Measurements from ENCODE around the gene NCOA1. TPM values are rescaled to one million over a fixed set of nuclear protein-coding genes. Genes with fewer than 3 reads are reported as not detected.
A peak's percentile ranks its signal among the peaks of the same experiment; 100 is the strongest.

The NCOA1 gene
- total and polyA plus RNA-seq, 5 experiments from 2014 or later, result 13.0 to 44.8 (median 27.2) TPM

GRCh38 chr2:24638568-24638967 is 147.5 kb downstream of the NCOA1 start:
- Mint-ChIP-seq H3K9me3 (peaks cover 0 to 8% (median 0%) of the 10 kb centered on the region in 9 donors), H3K4me1 (peaks cover 9 to 33% (median 16%) of the 10 kb centered on the region in 4 donors), H3K27ac (no peak overlapping the region), H3K36me3 (peaks cover 0 to 9% (median 6%) of the 10 kb centered on the region in 3 donors), H3K4me3 (no peak overlapping the region), H3K27me3 (no peaks in the 10 kb centered on the region)
- POLR2A ChIA-PET, result no interaction called here
- no peak for ATAC-seq
- DNase-seq, result no peak

- no peak for ATAC-seq
- H3K4me3 Mint-ChIP-seq, result no peak overlapping the region
- H3K36me3 Mint-ChIP-seq, result peaks cover 0 to 26% (median 20%) of the 10 kb centered on the region in 3 donors
- no peak for DNase-seq
- peaks cover 8 to 27% (median 15%) of the 10 kb centered on the region in 4 donors for H3K4me1 Mint-ChIP-seq
- POLR2A ChIA-PET, result no interaction called here
- H3K27me3 Mint-ChIP-seq, result no peaks in the 10 kb centered on the region
- peaks cover 0 to 8% (median 0%) of the 10 kb centered on the region in 9 donors for H3K9me3 Mint-ChIP-seq
- H3K27ac Mint-ChIP-seq, result no peak overlapping the region
Measured at GRCh38 chr2:24642351-24642750, 151.3 kb downstream of the NCOA1 start.

- POLR2A ChIA-PET, result no interaction called here
- Mint-ChIP-seq H3K4me3 (peak overlapping the region in 1 of 10 donors; percentile 22), H3K9me3 (peaks cover 0 to 7% (median 0%) of the 10 kb centered on the region in 9 donors), H3K27ac (no peak overlapping the region), H3K27me3 (no peaks in the 10 kb centered on the region), H3K4me1 (peaks cover 8 to 25% (median 14%) of the 10 kb centered on the region in 4 donors), H3K36me3 (peaks cover 0 to 23% (median 15%) of the 10 kb centered on the region in 3 donors)
- DNase-seq (no peak), ATAC-seq (no peak)
Measured at GRCh38 chr2:24643051-24643450, 152.0 kb downstream of the NCOA1 start.

- Mint-ChIP-seq H3K27me3 (no peaks in the 10 kb centered on the region), H3K36me3 (peaks cover 0 to 28% (median 18%) of the 10 kb centered on the region in 3 donors), H3K9me3 (no peaks in the 10 kb centered on the region), H3K4me1 (peaks cover 4 to 17% (median 10%) of the 10 kb centered on the region in 4 donors), H3K4me3 (no peak overlapping the region), H3K27ac (no peak overlapping the region)
- POLR2A ChIA-PET, result no interaction called here
- DNase-seq (no peak), ATAC-seq (no peak)
Measured at GRCh38 chr2:24644032-24644431, 153.0 kb downstream of the NCOA1 start.

- H3K27ac Mint-ChIP-seq, result no peak overlapping the region
- POLR2A ChIA-PET, result no interaction called here
- ATAC-seq (no peak), DNase-seq (no peak)
- H3K9me3 Mint-ChIP-seq, result no peaks in the 10 kb centered on the region
- H3K4me1 Mint-ChIP-seq, result peaks cover 5 to 27% (median 8%) of the 10 kb centered on the region in 4 donors
- H3K4me3 Mint-ChIP-seq, result no peak overlapping the region
- H3K36me3 Mint-ChIP-seq, result peaks cover 0 to 19% (median 15%) of the 10 kb centered on the region in 3 donors
- no peaks in the 10 kb centered on the region for H3K27me3 Mint-ChIP-seq
Measured at GRCh38 chr2:24650997-24651642, 160.1 kb downstream of the NCOA1 start.

GRCh38 chr2:24651643-24652003 is 160.6 kb downstream of the NCOA1 start:
- H3K27ac Mint-ChIP-seq, result peak overlapping the region in 1 of 10 donors; percentile 55
- no peaks in the 10 kb centered on the region for H3K27me3 Mint-ChIP-seq
- H3K9me3 Mint-ChIP-seq, result no peaks in the 10 kb centered on the region
- H3K4me3 Mint-ChIP-seq, result no peak overlapping the region
- no peak for DNase-seq
- POLR2A ChIA-PET, result no interaction called here
- no peak for ATAC-seq
- peaks cover 7 to 27% (median 11%) of the 10 kb centered on the region in 4 donors for H3K4me1 Mint-ChIP-seq
- H3K36me3 Mint-ChIP-seq, result peaks cover 0 to 18% (median 11%) of the 10 kb centered on the region in 3 donors

- Mint-ChIP-seq H3K27ac (peak overlapping the region in 1 of 10 donors; percentile 2), H3K9me3 (no peaks in the 10 kb centered on the region), H3K4me1 (peaks cover 10 to 27% (median 13%) of the 10 kb centered on the region in 4 donors), H3K4me3 (no peak overlapping the region), H3K27me3 (no peaks in the 10 kb centered on the region), H3K36me3 (peaks cover 0 to 15% (median 12%) of the 10 kb centered on the region in 3 donors)
- DNase-seq, result no peak
- no peak for ATAC-seq
- POLR2A ChIA-PET, result interaction anchor here (0.5 kb wide), 1 partner anchor 38 kb away, joined by 3 read pairs; no protein-coding TSS in a partner anchor
Measured at GRCh38 chr2:24652265-24653182, 161.5 kb downstream of the NCOA1 start.

GRCh38 chr2:24657818-24658217 is 166.8 kb downstream of the NCOA1 start:
- peaks cover 5 to 29% (median 9%) of the 10 kb centered on the region in 3 donors for H3K36me3 Mint-ChIP-seq
- ATAC-seq, result no peak
- no peak overlapping the region for H3K27ac Mint-ChIP-seq

GRCh38 chr2:24658531-24659202 is 167.6 kb downstream of the NCOA1 start:
- POLR2A ChIA-PET, result no interaction called here
- H3K9me3 Mint-ChIP-seq, result no peaks in the 10 kb centered on the region
- DNase-seq (no peak), ATAC-seq (no peak)
- no peaks in the 10 kb centered on the region for H3K27me3 Mint-ChIP-seq
- H3K4me3 Mint-ChIP-seq, result no peak overlapping the region
- H3K27ac Mint-ChIP-seq, result peak overlapping the region in 5 of 10 donors; percentile 16 to 61 (median 27)
- H3K36me3 Mint-ChIP-seq, result peaks cover 5 to 28% (median 9%) of the 10 kb centered on the region in 3 donors
- peaks cover 12 to 24% (median 16%) of the 10 kb centered on the region in 4 donors for H3K4me1 Mint-ChIP-seq

More at GRCh38 chr2:24657818-24658217, 166.8 kb downstream of the NCOA1 start:
- POLR2A ChIA-PET, result no interaction called here
- Mint-ChIP-seq H3K27me3 (no peaks in the 10 kb centered on the region), H3K9me3 (no peaks in the 10 kb centered on the region), H3K4me3 (no peak overlapping the region), H3K4me1 (peaks cover 14 to 22% (median 17%) of the 10 kb centered on the region in 4 donors)
- DNase-seq, result no peak

- H3K36me3 Mint-ChIP-seq, result peaks cover 5 to 32% (median 13%) of the 10 kb centered on the region in 3 donors
- no peak for ATAC-seq
- no peaks in the 10 kb centered on the region for H3K9me3 Mint-ChIP-seq
- no peak overlapping the region for H3K4me3 Mint-ChIP-seq
- DNase-seq, result no peak
- no peaks in the 10 kb centered on the region for H3K27me3 Mint-ChIP-seq
- no peak overlapping the region for H3K27ac Mint-ChIP-seq
- POLR2A ChIA-PET, result no interaction called here
- peaks cover 7 to 23% (median 18%) of the 10 kb centered on the region in 4 donors for H3K4me1 Mint-ChIP-seq
Measured at GRCh38 chr2:24659862-24660261, 168.8 kb downstream of the NCOA1 start.

GRCh38 chr2:24667542-24667941 is 176.5 kb downstream of the NCOA1 start:
- Mint-ChIP-seq H3K27me3 (no peaks in the 10 kb centered on the region), H3K9me3 (no peaks in the 10 kb centered on the region), H3K36me3 (peaks cover 0 to 43% (median 17%) of the 10 kb centered on the region in 3 donors), H3K4me3 (no peak overlapping the region), H3K27ac (peak overlapping the region in 1 of 10 donors; percentile 72), H3K4me1 (peaks cover 2 to 8% (median 4%) of the 10 kb centered on the region in 4 donors)
- ATAC-seq (no peak), DNase-seq (no peak)
- POLR2A ChIA-PET, result no interaction called here

GRCh38 chr2:24671230-24671629 is 180.2 kb downstream of the NCOA1 start:
- Mint-ChIP-seq H3K4me1 (peaks cover 0 to 6% (median 2%) of the 10 kb centered on the region in 4 donors), H3K27me3 (no peaks in the 10 kb centered on the region), H3K4me3 (no peak overlapping the region), H3K9me3 (no peaks in the 10 kb centered on the region), H3K27ac (no peak overlapping the region), H3K36me3 (peaks cover 10 to 53% (median 20%) of the 10 kb centered on the region in 3 donors)
- ATAC-seq, result no peak
- POLR2A ChIA-PET, result no interaction called here
- DNase-seq, result no peak

All from naive thymus-derived CD8-positive, alpha-beta T cell (primary cell).